Activated CD4-positive, alpha-beta T cell treated with anti-CD3 and anti-CD28 coated beads for 4 hours (primary cell): ENCODE measurements around the gene CDH23.
A peak's percentile ranks its signal among the peaks of the same experiment; 100 is the strongest.

Experiments used
- DNase-seq, 2 donors: peaks; one replicate each; pipeline ENCODE4 v3.0.0-alpha.2; 2020

Gene CDH23

DNA sequence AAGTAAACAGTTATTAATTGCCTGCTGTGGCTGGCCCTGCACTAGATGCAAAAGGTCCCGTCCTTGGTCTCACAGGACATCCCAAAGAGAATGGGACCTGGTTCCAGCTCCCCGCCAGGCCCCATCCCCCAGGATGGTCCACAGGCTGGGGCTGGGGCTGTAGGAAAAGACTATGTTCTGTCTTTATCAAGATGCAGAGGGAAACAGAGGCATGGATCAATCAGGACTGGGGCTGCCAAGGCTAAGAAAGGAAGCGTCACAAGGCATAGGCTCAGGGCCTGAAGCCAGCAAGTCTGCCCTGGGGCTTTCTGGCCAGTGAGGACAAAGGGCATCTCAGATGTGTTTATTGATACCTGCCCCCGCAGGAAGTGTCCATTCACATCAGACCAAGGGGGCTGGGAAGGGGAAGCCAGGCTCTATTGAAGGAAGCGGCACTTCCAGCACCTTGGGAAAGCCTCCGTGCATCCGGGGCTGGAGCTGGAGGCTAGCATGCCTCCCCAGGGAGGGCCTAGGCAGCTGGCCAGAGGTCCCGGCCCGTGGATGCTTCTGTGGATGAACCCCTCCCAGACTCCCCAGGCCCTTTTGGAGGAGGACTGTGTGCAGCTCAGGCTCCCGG, 370.8 kb downstream of the CDH23 start:
- DNase-seq, result no peak

DNA sequence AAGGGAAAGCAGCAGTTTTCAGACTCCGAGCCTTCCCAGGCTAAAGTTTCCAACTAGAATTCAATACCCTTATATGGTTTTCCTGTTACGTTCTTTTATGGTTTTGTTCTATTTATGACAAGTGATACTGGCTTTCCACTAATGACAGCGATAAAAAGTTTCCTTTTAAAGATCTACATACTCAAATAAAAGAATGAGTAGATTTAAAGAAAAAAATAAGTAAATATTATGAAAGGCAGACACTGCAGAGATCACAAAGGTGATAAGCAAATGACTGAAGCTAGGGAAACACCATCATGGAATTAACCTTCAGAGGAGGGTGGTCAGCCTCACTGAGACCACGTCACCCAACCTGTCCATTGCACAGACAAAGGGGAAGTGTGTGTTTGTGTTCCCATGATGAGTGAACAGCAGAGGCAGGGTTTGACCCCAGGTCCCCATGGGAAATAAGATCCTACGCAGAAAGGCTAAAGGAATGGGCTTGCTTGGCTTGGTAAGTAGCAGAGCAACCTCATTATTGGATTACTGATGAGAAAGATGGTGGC, 372.6 kb downstream of the CDH23 start:
- DNase-seq, result peak in 1 of 2 donors; percentile 38

GRCh38 chr10:71770255-71770654, 373.5 kb downstream of the CDH23 start:
- no peak for DNase-seq

- DNase-seq, result no peak
These were observed 374.1 kb downstream of the CDH23 start for GRCh38 chr10:71770789-71771188.

DNA sequence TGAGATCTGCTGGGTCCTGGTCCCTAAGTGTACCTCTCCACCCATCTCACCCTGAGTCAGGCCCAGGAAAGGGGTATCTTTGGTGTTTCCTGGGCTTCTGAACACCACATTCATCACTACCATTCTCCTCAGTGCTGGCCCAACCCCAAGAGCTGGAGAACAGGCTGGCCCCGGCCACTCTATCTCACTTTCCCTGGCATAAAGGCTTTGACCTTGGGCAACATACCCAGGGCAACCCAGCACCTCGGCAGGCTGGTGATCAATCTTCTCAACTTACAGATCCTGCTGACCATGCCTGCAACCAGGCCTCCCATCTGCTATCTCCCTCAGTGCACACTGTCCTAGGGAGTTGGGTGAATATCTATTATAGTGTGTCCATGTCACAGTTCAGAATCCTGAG, 374.5 kb downstream of the CDH23 start:
- DNase-seq, result no peak

DNA sequence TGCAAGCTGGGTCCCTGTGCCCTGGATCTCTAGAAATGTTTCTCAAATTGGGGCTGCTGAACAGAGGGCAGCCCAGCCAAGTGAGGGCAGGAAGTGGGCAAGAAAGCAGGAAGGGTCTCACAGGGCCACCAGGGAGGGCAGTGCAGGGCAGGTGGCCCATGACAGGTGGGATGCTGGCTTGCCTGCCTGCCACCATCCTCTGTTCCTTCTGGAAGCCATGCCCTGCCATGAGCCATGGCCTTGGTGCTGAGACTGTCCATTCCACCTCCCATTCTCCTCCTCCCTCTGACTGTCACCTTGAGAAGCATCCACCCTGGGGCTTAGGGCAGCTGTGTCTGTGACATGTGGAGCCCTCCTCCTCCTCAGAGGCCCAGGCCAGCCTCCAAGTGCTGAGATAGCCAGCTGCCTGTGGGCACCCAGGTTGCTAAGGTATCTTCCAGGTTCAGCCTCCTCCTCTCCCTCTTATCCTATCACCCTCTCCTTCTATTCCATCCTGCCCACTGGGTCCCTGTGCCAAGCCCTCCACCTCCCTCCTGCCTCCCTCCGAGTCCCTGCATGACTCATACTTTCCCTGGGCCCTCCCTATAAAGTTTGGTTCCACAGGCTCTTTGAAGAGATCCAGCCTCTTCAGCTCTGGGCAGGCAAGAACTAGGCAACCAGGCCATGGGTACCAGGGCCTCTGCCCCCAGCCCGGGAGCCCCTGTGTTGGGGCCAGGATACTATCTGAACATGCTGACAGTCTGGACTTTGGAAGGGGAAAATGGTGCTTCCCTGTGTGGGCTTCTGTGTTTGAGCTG, 375.3 kb downstream of the CDH23 start:
- peak; percentile 71 to 75 for DNase-seq

- peak; percentile 32 to 34 for DNase-seq
These were observed 376.1 kb downstream of the CDH23 start for GRCh38 chr10:71772832-71773220.

DNA sequence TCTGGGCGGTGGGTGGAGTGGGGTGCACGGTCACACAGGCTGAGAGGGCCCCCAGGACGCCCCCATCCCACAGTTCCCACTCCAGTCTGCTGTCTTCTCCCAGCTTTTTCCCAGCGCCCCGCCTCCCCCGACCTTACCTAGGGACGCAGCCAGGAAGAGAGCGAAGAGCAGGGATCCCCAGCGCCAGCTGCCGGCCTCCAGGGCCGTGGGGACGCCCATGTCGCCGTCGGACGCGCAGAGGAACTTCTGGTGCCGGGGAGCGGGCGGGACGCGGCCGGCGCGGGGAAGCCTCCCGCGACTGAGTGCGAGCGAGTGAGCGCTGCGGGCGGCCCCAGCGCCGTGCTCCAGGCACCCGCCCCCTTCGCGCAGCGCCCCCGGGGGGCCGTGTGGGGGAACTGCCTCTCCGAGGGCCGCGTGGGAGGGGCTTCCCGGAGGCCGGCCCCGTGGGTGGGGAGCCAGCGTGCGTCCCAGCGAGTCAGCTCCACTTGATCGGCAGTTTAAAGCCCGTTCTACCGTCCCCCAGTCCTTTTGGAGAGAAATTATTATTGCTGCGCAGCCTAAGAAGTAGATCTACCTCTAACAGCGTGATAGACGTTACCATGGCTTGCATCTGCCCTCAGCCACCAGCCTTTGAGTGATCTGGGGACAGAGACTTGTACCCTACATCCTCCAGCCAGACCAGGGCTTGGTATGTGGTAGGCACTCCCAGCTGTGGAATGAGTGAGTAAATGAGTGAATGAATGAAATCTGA, 376.7 kb downstream of the CDH23 start, which contains the start of gene VSIR:
VSIR (minus strand) TSS at position 300 of the 751 bp plus-strand sequence; CDS start at position 219, 81 bp downstream.
- peak; percentile 96 for DNase-seq

- DNase-seq, result no peak
These were observed 378.4 kb downstream of the CDH23 start for GRCh38 chr10:71774916-71775702.

DNA sequence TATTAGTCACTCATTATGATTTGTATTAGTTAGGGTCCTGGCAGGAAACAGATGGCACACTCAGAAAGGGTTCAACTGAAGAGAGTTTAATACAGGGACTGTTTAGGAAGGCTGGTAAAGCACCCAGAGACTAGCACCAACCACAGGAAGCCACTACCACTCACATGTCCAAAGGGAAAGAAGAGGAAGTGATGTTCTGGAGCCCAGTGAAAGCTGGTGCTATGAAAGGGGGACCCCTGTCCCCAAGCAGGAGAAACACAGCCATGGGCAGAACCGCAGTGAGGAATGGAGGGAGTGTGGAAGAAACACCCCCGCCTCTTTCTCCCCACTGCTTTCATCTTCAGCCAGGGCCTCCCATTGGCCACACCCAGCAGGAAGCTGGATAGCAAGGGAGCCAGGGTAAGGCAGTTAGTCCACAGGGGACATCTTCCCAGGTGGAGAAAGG, 379.8 kb downstream of the CDH23 start:
- no peak for DNase-seq

DNA sequence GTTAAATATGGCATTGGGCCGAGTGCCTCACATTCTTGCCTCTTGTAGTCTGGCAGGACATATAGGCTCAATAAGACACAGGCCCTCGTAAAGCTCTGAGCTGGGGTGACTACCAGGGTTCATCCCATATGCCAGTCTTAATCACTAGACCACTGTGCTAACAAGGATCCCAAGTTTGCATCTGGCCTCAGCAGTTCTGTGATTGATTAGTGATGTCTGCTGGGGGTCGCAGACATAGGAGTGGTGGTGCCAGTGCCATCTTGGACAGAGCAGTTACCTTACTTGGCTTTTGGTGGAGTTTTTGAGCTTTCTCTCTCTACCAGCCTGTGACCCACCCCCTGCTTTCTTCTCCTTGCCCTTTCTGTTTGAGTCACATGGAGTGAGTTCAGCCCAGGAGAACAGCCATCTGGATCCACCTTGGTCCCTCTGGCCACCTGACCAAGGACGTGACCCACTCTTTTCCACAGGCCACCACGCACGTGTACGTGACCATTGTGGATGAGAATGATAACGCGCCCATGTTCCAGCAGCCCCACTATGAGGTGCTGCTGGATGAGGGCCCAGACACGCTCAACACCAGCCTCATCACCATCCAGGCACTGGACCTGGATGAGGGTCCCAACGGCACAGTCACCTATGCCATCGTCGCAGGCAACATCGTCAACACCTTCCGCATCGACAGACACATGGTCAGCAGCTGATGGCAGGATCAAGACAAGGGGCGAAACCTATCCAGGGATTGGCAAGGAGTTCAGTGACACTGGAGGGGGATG, 380.7 kb downstream of the CDH23 start:
- no peak for DNase-seq

DNA sequence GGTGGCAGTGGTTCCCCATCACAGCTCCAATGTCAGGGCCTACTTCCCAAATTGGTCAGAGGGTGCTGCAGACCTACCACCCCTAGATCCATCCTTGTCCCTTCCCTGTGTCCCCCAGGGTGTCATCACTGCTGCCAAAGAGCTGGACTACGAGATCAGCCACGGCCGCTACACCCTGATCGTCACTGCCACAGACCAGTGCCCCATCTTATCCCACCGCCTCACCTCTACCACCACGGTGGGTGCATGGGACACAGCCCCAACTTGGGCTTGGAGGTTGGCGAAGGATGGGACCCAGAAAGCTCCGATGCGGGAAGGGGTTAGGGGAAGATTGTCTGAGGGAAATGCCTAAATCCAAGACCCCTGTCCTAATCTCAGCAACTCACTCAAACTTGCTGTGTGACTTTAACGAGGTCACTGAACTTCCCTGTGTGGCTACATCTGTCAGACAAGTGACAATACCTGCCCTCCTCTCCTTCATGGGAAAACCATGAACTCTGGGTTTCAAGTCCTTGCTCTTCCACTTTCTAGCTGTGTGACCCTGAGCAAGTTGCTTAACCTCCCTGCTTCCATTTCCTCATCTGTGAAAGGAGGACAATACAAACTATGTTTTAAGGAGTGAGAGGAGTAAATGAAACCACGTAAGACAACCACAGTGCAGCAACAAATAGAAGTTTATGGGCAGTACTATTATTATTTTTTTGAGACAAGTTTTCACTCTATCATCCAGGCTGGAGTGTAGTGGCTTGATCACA, 381.5 kb downstream of the CDH23 start:
- no peak for DNase-seq

- no peak for DNase-seq
These were observed 382.9 kb downstream of the CDH23 start for GRCh38 chr10:71779641-71780040.

- DNase-seq, result no peak
These were observed 383.4 kb downstream of the CDH23 start for GRCh38 chr10:71780156-71780555.

GRCh38 chr10:71780719-71781118, 384.0 kb downstream of the CDH23 start:
- DNase-seq, result no peak

DNA sequence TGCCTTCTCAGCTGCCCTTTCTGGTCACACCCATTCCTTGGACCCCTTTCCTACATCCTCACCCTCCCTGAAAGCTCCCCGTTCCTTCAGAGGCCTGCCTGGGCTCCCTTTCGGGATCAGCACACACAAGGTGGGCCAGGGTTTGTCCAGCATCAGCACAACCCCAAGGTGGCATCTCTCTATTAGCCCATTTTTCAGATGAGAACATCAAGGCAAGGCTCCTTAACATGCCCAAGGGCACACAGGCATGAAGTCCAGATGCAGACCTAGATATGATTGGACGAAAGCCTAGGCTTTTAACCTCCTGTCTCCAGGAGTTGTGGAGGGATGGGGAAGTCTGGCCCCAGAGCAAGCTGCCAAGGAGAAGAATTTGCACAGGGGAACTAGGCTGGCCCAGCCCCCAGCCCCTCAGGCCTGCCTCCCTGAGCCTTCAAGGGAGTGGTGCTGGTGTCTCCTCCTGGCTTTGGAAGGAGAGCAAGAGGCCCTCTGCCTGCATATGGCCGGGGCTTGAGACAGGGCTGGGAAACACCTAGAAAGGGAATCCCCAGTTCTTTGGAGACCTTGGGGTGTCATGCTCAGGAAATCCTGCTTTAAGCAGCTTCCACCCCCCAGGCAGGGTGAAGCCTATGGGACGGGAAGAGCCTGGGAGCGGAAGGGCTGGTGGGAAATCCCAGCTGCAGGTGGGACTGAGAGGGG, 385.6 kb downstream of the CDH23 start:
- no peak for DNase-seq

DNA sequence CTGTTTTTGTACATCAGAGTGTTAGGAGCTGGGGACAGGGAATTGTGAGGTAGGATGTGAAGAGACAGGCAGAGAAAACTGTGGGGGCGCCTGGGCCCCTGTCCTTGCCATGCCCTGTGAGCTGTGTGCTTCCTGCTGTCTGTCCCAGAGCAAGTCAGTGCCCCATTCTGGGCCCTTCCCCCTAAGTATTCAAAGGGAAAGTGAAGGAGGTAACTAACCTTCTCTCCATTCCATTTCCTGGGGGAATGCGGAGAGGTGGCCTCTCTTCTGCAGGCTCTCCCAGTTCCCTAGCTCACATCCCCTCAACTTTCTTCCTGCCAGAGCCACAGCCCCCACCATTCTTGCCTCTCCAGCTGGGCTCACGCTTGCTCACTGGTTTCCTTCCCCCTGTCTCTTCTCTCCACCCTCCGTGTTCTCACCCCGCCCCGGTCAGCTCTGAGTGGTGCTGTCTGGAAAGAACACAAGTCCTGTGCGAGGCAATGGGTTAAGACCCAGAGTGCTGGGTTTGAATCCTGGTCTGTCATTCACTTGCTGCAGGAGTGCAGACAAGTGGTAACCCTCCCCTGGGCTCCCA, 386.3 kb downstream of the CDH23 start:
- no peak for DNase-seq

- no peak for DNase-seq
These were observed 387.4 kb downstream of the CDH23 start for GRCh38 chr10:71783917-71784678.

GRCh38 chr10:71784679-71785272, 388.1 kb downstream of the CDH23 start:
- DNase-seq, result no peak
